Stimulated activated effector memory CD8-positive, alpha-beta T cell treated with anti-CD3 and anti-CD28 coated beads, Interleukin-12 subunit alpha, Interleukin-12 subunit beta, amount 100 ng/mL, for 72 hours (primary cell): ENCODE results near the gene SLC25A22.

Source experiments
- ATAC-seq: fragments of 150-1000 bp; cut with Tn5 transposase; 2 replicates; pipeline ENCODE4 v1.10.0; 2021
- DNase-seq, 2 donors: peaks; one replicate each; pipeline ENCODE4 v3.0.0; 2021 to 2022; ENCODE audit warnings: low spot score in 2 of 2
- H3K27ac Mint-ChIP-seq: one replicate; pipeline ENCODE4 v1.8.0; 2022; ENCODE audit warnings: mild to moderate bottlenecking, mixed read lengths
- H3K36me3 Mint-ChIP-seq: one replicate; pipeline ENCODE4 v1.8.0; 2022; ENCODE audit warnings: mild to moderate bottlenecking, mixed read lengths
- H3K4me1 Mint-ChIP-seq: one replicate; pipeline ENCODE4 v1.8.0; 2022; ENCODE audit warnings: mixed read lengths
- H3K4me3 Mint-ChIP-seq: one replicate; pipeline ENCODE4 v1.8.0; 2022; ENCODE audit warnings: mild to moderate bottlenecking, mixed read lengths
- H3K9me3 Mint-ChIP-seq: one replicate; pipeline ENCODE4 v1.8.0; 2022; ENCODE audit warnings: mixed read lengths

The SLC25A22 gene

DNA sequence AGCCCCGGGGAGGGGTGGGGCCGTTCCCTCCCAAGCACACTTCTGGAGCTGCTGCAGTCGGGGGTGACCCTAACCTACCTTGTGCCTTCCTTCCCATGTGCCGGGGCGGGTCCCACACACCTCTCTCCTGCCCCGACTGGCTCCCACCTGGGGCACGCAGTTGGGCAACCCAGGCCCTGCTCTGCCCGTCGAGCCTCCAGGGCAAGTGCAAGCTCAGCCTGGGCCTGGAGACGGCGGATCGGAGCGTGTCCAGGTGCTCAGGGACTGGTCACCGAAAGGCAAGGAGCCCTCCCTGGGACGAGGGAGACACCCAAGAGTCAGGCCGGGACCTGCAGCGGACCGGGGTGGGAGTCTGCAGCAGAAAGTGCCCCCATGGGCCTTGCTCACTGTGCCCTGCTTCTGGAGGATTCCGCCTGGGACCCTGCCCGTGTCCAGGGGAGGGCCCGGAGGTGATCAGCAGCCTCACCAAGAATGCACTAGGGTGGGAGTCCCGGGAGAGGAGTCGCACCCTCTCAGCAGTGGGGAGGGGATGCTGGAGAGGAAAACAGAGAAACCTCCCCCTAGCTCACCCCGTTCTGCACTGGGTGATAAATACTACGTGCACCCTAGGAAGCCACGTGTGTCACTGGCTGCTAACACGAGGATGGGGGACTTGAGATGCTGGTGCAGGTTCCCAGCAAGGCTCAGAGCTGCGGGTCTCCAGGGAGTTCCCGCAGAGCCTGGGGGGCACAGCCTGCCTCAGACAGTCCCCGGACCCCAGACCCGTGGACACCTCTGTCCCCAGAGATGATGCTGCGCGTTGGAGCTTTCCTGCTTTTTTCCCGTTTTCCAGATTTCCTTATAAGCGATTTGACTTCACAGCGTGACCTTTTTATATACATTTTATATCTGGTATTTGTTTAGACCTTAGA lies 15.6 kb downstream of the SLC25A22 start:
- no peak for DNase-seq
- Mint-ChIP-seq H3K27ac (no peak overlapping the region), H3K36me3 (peaks cover 5% of the 10 kb centered on the region), H3K9me3 (no peaks in the 10 kb centered on the region), H3K4me1 (no peaks in the 10 kb centered on the region), H3K4me3 (no peak overlapping the region)
- ATAC-seq: no peak

DNA sequence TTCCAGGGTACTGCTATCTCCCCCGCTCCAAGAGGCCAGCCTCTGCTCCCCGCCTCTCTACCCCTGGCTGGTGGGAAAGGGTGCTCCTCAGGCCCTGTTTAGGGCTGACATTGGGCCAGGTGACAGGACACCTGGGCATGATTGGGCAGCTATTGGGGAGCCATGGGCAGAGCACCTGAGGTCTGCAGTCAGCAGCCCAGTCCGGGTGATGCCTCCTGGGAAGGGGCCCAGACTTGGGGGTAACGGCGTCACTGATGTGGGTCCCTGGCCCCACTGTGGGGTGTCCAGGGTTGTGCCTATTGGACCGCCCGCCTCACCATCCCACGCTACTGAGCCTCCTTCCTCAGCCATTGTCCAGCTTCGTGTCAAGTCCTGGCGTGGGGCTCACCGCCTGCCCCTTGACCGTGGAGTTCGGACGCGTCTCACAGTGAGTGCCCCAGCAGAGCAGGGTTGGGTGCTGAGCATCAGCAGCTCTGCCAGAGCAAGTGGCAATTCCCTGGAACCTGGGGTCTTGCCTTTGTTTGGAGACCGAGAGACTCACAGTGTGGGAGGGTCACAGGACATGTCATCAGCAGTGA lies 18.0 kb downstream of the SLC25A22 start:
- H3K9me3 Mint-ChIP-seq: no peaks in the 10 kb centered on the region
- H3K4me1 Mint-ChIP-seq: peaks cover 14% of the 10 kb centered on the region
- H3K27ac Mint-ChIP-seq: no peak overlapping the region
- DNase-seq (no peak), ATAC-seq (no peak)
- H3K4me3 Mint-ChIP-seq: no peak overlapping the region
- H3K36me3 Mint-ChIP-seq: peaks cover 19% of the 10 kb centered on the region

DNA sequence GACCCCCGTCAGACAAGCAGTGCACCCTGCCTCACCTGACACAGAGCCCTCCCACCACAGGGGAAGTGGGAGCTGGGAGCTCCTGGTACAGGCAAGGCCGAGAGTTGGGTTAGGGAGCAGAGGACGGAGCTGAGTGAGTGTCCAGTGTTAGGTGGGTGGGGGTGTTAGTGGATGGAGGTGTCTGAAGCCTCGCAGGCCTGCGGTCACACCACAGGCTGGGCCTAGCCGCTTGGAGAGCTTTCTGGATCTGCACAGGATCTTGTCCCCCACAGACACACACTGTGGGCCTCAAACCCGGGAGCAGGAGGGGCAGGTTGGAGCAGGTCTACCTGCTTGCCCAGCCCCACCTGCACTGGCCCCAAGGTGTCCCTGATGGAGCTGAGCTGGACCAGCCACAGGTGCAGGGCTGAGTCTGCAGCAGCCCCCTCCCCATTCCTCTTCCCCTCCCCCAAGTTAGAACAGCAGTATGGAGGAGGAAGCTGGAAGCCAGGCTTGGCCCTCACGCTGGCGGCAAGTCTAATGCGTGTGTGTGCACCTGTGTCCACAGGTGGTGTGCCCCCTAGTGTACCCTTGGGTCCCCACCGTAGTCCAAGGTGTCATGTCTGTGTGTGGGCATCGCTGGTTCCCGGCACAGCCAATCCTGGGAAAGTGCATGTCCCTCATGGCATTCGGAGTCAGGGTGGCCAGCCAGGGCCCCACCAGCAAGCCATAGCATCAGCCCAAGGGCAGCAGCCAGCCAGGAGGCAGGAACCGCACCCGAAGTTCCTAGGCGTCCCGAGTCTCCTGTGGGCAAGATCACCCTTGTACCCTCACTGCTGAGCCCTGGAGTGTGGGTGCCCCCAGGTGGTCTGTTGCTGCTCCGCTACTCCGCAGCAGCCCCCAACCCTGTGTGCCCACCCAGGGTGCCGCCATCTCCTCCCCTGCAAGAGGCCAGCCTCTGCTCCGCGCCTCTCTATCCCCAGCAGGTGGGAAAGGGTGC lies 18.8 kb downstream of the SLC25A22 start:
- no peak for DNase-seq

DNA sequence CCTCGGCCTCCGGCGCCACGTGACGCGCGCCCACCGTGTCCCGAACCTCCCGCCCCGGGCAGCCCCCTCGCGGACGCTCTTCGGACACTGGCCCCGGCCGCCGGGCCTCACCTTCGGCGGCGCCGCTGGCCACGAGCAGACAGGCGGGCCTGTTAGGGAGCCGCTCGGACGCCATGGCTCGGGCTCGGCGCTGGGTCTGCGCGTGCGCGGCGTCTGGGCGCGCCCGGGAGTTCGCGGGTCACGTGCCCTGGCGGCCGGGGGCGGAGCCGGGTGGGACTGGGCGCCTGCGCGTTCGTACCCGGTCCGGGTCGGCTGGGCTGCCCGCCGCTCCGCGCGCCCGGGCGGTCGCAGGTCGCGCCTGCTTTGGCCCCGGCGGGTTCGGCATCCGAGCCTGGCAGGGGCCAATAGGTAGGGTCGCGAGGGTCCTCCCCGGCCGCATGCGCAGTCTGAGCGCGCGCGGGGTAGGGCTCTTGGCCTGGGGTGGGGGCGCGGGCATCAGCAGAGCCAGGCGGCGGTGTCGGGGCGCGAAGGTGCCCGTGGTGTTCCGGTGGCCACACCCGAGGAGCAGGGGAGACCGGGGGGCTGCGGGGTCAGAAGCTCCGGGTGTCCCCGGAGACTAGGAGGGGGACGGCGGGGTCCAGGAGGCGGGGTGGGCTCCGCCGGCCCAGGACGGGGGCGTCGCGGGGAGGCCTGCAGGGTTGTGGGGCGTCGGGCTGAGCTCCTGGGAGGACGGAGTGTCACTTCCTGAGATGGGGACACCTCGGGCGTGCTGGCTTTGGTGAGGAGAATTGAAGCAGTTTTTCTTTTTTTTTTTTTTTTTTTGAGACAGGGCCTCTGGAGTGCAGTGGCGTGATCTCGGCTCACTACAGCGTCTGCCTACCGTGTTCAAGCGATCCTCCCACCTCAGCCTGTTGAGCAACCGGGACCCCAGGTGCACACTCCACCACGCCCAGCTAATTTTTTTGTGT lies 20.5 kb downstream of the SLC25A22 start, which contains the start of gene GATD1:
Gene GATD1 (minus strand): TSS at position 200 of the 968 bp plus-strand sequence. CDS start 25 bp downstream, at position 175.
- Mint-ChIP-seq H3K36me3 (peaks cover 34% of the 10 kb centered on the region), H3K4me1 (peaks cover 20% of the 10 kb centered on the region), H3K4me3 (peak within 1 kb of the TSS; percentile 76), H3K9me3 (no peaks in the 10 kb centered on the region), H3K27ac (peak within 1 kb of the TSS; percentile 78)
- peak; percentile 88 for ATAC-seq
- DNase-seq: peak; percentile 96 to 98

More for the DNA sequence above, 18.8 kb downstream of the SLC25A22 start:
- Mint-ChIP-seq H3K4me3 (peak overlapping the region; percentile 76), H3K27ac (no peak overlapping the region), H3K9me3 (no peaks in the 10 kb centered on the region), H3K4me1 (peaks cover 19% of the 10 kb centered on the region), H3K36me3 (peaks cover 25% of the 10 kb centered on the region)
- no peak for ATAC-seq

DNA sequence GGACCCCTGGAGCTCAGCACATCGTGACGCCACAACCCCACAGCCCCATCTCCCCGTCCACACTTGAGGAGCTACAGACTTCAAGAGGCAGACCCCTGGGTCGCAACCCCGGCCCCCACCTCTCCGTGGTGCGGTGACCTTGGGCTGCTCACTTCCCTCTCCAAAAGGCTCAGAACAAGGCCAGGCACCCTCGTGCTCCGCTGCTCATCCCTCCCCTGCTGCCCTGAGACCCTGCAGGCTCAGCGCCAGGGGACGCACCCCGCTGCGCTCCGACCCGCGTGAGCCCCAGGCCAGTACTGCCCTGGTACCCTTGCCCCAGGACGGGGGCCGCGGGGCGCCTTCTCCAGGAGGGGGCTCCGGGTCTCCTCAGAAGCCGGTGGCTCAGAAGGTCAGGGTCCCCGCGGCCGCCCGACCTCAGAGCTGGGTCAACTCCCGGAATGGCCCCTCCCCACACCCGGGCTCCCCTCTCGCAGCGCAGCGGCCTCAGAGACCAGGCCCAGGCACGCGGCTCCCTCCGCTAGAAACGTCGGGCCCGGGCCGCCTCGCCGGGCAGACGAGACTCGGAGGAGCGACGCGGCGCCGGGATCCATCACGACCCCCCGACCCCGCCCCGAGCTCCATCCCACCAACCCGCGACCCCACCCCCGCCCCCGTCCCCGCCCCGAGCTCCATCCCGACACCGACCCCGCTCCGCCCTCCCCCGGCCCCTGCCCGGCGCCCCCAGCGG lies 21.4 kb downstream of the SLC25A22 start:
- Mint-ChIP-seq H3K4me1 (peaks cover 20% of the 10 kb centered on the region), H3K4me3 (peak overlapping the region; percentile 76), H3K9me3 (no peaks in the 10 kb centered on the region), H3K36me3 (peaks cover 34% of the 10 kb centered on the region), H3K27ac (peak overlapping the region; percentile 78)
- DNase-seq (peak in 1 of 2 donors; percentile 72), ATAC-seq (peak; percentile 55)

DNA sequence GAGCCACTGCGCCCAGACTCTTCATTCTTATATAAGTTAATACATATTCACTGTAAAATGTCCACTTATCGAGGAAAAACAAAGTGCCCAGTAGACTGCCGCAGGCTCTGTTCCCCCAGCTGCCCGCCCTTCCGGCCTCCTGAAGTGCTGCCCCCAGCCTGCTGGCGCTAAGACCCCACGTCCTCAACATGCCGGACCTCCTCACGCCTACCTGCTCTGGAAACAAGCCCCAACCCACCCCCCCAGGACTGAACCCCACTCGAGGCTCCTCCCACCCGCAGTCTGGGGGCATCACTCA lies 21.9 kb downstream of the SLC25A22 start:
- Mint-ChIP-seq H3K9me3 (no peaks in the 10 kb centered on the region), H3K36me3 (peaks cover 34% of the 10 kb centered on the region), H3K4me1 (peaks cover 20% of the 10 kb centered on the region), H3K27ac (peak overlapping the region; percentile 78), H3K4me3 (peak overlapping the region; percentile 76)
- no peak for DNase-seq
- ATAC-seq: no peak

DNA sequence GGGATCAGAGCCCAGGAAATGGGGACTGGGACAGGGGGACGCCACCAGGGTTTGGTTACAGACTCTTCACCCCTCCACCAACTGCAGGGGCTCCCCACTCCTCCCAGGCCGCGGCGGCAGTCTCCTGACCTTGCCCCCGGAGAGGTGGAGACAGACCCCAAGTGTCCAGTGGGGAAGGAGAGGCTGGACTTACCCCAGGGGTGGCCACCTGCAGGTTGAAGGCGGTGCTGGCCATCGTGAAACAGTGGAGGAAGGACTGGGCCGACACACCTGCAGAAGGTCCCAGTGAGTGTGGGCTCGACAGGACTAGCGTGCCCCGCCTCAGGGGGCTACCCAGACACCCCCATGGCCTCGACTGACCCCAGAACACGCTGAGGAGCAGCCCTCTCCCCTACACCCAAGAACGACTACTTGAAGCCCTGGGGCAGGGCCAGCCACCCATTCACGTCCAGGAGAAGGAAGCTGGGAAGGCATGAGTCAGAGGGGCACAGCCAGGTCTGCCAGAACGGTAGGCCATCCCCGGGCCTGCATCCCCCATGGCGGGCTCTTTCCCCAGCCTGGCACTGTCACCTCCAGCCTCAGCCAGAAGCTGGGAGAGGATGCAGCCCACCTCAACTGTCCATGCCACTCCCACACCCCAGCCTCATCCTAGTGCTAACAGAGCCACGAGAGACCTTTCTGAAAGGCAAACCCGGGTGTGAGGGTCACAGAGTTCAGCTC lies 23.0 kb downstream of the SLC25A22 start:
- Mint-ChIP-seq H3K36me3 (peaks cover 40% of the 10 kb centered on the region), H3K27ac (peak overlapping the region; percentile 78), H3K4me3 (peak overlapping the region; percentile 76), H3K4me1 (peaks cover 20% of the 10 kb centered on the region), H3K9me3 (no peaks in the 10 kb centered on the region)
- DNase-seq (no peak), ATAC-seq (no peak)

DNA sequence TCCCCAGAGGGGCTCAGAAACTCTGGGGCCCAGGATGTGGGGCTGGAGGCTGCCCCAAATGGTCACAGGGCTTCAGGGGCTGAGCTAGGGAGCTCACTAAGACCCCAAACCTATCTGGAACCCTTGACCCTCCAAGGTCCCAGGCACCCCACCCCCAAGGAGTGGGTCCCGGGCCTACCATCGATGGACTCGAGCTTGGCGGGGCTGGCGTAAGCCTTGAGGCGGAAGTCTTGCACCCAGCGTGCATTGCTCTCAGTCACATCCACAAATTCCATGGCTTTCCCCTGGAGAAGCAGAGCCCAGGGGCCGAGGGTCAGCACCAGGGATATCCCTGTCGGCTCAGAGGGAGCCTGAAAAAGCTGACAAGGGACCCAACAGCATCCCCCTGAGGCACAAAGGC lies 24.3 kb downstream of the SLC25A22 start:
- Mint-ChIP-seq H3K27ac (no peak overlapping the region), H3K4me1 (peaks cover 20% of the 10 kb centered on the region), H3K4me3 (no peak overlapping the region), H3K36me3 (peaks cover 52% of the 10 kb centered on the region), H3K9me3 (no peaks in the 10 kb centered on the region)
- ATAC-seq (no peak), DNase-seq (no peak)

DNA sequence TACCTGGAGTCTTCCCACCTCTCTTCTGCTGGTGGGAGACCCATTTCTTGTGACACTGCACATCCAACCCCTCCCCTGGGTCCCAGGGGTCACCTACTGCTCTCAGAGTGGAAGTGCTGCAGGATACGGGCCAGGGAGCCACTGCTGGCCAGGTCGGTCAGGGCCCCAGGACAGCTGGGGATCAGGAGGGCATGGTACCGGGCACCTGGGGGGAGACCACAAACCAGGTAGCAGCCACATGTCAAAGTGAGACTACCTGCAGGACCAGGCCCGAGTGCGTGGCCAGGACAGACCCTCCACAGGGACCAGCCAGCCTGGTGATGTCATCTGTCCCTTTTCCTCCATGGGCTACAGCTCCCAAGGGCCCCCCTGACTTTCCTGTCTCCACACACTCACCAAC lies 24.7 kb downstream of the SLC25A22 start:
- H3K4me1 Mint-ChIP-seq: peaks cover 20% of the 10 kb centered on the region

DNA sequence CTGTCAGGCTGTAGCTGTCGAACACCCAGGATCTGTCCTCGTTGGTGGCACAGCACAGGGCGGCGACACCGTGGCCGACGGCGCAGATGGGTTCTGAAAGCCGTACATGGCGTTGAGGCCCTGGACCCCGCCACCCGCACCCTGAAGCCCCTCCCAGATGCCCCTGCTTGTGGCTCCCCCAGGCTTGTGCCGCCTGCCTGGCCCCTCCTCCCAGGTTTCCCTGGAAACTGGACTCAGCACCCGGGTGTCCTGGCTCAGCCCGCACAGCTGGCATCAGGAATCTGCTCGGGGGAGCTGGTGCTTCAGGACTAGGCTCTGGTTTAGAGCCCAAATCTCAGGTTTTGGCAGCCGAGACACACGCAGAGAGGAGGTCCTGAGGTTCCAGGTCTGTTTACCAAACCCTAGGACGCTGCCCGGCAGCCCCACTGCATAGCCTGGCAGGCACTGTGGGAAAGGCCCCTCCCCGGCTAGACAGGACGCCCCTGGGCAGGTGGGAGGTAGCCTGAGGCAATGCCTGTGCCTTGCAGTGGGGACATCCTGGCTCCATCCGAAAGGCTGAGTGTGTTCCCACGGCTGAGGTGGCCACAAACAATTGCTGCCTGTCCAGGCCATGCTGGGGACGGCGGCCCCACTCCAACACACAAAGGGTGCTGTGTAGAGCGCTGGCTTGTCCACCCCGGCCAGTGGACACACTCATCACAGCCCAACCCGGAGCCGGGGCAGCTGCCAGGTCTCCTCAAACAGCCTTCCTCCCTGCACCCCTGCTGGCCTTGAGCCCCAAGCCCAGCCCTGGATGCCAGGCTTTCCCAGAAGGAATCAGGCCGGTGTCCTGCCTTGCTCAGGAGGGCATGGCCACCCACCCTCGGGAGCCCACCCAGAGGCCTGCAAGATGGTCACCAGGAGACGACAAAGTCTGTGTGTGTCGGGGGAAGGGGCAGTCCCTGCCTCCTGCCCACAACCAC lies 25.4 kb downstream of the SLC25A22 start:
- Mint-ChIP-seq H3K36me3 (peaks cover 58% of the 10 kb centered on the region), H3K9me3 (no peaks in the 10 kb centered on the region), H3K4me1 (peaks cover 20% of the 10 kb centered on the region), H3K27ac (no peak overlapping the region), H3K4me3 (no peak overlapping the region)
- DNase-seq (no peak), ATAC-seq (no peak)

More for the DNA sequence above, 24.7 kb downstream of the SLC25A22 start:
- ATAC-seq (no peak), DNase-seq (no peak)
- H3K9me3 Mint-ChIP-seq: no peaks in the 10 kb centered on the region
- no peak overlapping the region for H3K4me3 Mint-ChIP-seq
- peaks cover 53% of the 10 kb centered on the region for H3K36me3 Mint-ChIP-seq
- H3K27ac Mint-ChIP-seq: no peak overlapping the region

DNA sequence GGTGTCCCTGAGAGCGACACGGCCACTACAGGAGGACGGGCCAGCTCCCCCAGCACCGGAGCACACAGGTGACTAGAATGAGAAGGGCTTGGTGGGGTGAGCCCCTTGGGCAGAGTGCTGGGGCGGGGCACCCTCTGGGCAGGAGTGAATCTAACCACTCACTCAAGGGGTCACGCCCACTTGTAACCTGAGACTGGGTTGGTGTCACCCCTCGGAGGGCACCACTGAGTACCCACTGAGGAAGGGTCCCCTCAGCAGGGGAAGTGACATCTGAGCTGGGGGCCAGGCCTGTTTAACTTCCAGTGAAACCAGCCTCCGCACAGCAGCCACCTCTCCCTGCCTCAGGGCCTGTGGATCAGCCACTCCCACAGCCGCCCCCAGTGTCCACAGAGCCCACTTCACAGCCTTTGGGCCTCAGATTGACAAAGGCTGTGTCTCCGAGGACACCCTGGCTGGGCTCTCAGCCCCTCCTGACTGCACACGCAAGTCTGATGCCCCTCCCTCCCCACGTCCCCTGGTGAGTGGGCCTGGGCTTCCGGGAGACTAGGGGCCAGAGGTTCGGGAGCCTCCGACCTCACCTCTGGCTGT lies 26.4 kb downstream of the SLC25A22 start:
- no peaks in the 10 kb centered on the region for H3K9me3 Mint-ChIP-seq
- no peak overlapping the region for H3K4me3 Mint-ChIP-seq
- ATAC-seq (no peak), DNase-seq (no peak)
- H3K4me1 Mint-ChIP-seq: peaks cover 22% of the 10 kb centered on the region
- no peak overlapping the region for H3K27ac Mint-ChIP-seq
- H3K36me3 Mint-ChIP-seq: peaks cover 67% of the 10 kb centered on the region
